ENCODE data around the gene VRK1.

VRK1 gene

DNA sequence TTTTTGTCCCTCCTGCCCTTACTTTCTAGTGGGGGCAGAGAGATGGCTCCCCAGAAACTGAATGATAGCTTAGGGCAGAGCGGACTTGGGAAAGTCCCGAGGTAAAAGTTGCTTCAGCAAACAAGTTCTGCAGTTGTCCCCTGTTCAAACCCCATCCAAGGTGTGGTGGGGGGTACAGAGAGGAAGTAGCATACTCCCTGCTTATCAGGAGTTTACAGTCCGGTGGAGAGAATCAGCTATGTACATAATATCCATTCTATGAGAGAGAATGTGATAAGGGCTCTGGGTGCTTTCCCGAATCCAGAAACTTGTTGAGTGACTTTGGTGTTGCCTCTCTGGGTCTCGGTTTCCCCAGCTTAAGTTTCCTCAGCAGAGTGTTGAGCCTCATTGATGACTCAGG is 40.4 kb upstream of the VRK1 start:
- TF ChIP-seq BACH2 (CRISPR knock-in tag; IDR thresholded peaks at IDR 0.05; ENCODE audit: borderline replicate concordance) = no peak
- ATAC-seq = no peak

DNA sequence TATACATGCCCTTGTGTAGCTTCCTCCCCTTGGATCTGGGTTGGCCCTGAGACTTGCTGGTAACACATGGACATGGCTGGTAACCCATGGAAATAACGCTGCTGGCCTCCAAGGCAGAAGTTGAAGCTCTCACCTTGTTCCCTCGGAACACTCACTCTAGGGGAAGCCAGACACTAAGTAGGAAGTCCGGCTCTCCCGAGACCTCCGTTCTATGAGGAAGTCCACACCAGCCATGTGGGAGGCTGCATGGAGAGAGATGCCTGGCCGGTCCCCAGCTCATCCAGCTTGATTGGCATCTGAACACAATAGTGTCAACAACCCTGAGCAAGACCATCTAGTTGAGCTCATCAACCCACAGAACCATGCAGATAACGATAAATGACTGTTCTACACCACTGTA is 39.7 kb upstream of the VRK1 start:
- no peak for ATAC-seq
- TF ChIP-seq PPARA (CRISPR knock-in tag; IDR thresholded peaks at IDR 0.05; ENCODE audit: borderline replicate concordance) = no peak
- TF ChIP-seq, protein P1, sequence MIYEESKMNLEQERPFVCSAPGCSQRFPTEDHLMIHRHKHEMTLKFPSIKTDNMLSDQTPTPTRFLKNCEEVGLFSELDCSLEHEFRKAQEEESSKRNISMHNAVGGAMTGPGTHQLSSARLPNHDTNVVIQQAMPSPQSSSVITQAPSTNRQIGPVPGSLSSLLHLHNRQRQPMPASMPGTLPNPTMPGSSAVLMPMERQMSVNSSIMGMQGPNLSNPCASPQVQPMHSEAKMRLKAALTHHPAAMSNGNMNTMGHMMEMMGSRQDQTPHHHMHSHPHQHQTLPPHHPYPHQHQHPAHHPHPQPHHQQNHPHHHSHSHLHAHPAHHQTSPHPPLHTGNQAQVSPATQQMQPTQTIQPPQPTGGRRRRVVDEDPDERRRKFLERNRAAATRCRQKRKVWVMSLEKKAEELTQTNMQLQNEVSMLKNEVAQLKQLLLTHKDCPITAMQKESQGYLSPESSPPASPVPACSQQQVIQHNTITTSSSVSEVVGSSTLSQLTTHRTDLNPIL (CRISPR knock-in tag; IDR thresholded peaks at IDR 0.05; ENCODE audit: low read depth) = no peak
- TF ChIP-seq ZNF8 (CRISPR knock-in tag; IDR thresholded peaks at IDR 0.05) = no peak
- TF ChIP-seq, protein P2, sequence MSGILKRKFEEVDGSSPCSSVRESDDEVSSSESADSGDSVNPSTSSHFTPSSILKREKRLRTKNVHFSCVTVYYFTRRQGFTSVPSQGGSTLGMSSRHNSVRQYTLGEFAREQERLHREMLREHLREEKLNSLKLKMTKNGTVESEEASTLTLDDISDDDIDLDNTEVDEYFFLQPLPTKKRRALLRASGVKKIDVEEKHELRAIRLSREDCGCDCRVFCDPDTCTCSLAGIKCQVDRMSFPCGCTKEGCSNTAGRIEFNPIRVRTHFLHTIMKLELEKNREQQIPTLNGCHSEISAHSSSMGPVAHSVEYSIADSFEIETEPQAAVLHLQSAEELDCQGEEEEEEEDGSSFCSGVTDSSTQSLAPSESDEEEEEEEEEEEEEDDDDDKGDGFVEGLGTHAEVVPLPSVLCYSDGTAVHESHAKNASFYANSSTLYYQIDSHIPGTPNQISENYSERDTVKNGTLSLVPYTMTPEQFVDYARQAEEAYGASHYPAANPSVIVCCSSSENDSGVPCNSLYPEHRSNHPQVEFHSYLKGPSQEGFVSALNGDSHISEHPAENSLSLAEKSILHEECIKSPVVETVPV (CRISPR knock-in tag; IDR thresholded peaks at IDR 0.05) = no peak
- no peak for TF ChIP-seq SNAI2 (CRISPR knock-in tag; IDR thresholded peaks at IDR 0.05)
- TF ChIP-seq ESRRG (CRISPR knock-in tag; IDR thresholded peaks at IDR 0.05) = no peak
- no peak for TF ChIP-seq ZFP30 (CRISPR knock-in tag; IDR thresholded peaks at IDR 0.05)
- TF ChIP-seq TOX (CRISPR knock-in tag; IDR thresholded peaks at IDR 0.05; ENCODE audit: borderline replicate concordance) = no peak
- TF ChIP-seq BACH2 (CRISPR knock-in tag; IDR thresholded peaks at IDR 0.05; ENCODE audit: borderline replicate concordance) = no peak
- TF ChIP-seq, protein P3, sequence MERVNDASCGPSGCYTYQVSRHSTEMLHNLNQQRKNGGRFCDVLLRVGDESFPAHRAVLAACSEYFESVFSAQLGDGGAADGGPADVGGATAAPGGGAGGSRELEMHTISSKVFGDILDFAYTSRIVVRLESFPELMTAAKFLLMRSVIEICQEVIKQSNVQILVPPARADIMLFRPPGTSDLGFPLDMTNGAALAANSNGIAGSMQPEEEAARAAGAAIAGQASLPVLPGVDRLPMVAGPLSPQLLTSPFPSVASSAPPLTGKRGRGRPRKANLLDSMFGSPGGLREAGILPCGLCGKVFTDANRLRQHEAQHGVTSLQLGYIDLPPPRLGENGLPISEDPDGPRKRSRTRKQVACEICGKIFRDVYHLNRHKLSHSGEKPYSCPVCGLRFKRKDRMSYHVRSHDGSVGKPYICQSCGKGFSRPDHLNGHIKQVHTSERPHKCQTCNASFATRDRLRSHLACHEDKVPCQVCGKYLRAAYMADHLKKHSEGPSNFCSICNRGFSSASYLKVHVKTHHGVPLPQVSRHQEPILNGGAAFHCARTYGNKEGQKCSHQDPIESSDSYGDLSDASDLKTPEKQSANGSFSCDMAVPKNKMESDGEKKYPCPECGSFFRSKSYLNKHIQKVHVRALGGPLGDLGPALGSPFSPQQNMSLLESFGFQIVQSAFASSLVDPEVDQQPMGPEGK (CRISPR knock-in tag; IDR thresholded peaks at IDR 0.05; ENCODE audit: borderline replicate concordance) = no peak
- no peak for TF ChIP-seq ARNTL (CRISPR knock-in tag; IDR thresholded peaks at IDR 0.05; ENCODE audit: borderline replicate concordance, low read depth)
- no peak for TF ChIP-seq ZNF70 (CRISPR knock-in tag; IDR thresholded peaks at IDR 0.05)
- TF ChIP-seq RARB (CRISPR knock-in tag; IDR thresholded peaks at IDR 0.05) = no peak
- no peak for TF ChIP-seq ZFP3 (CRISPR knock-in tag; IDR thresholded peaks at IDR 0.05)
- no peak for TF ChIP-seq ZC3H10 (CRISPR knock-in tag; IDR thresholded peaks at IDR 0.05)
- TF ChIP-seq CSDC2 (CRISPR knock-in tag; IDR thresholded peaks at IDR 0.05) = no peak
- TF ChIP-seq OSR1 (CRISPR knock-in tag; IDR thresholded peaks at IDR 0.05) = no peak
- no peak for TF ChIP-seq GLIS3 (CRISPR knock-in tag; IDR thresholded peaks at IDR 0.05)
- no peak for TF ChIP-seq TCF4 (CRISPR knock-in tag; IDR thresholded peaks at IDR 0.05; ENCODE audit: borderline replicate concordance)
- TF ChIP-seq, protein P4, sequence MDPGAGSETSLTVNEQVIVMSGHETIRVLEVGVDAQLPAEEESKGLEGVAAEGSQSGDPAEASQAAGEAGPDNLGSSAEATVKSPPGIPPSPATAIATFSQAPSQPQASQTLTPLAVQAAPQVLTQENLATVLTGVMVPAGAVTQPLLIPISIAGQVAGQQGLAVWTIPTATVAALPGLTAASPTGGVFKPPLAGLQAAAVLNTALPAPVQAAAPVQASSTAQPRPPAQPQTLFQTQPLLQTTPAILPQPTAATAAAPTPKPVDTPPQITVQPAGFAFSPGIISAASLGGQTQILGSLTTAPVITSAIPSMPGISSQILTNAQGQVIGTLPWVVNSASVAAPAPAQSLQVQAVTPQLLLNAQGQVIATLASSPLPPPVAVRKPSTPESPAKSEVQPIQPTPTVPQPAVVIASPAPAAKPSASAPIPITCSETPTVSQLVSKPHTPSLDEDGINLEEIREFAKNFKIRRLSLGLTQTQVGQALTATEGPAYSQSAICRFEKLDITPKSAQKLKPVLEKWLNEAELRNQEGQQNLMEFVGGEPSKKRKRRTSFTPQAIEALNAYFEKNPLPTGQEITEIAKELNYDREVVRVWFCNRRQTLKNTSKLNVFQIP (CRISPR knock-in tag; IDR thresholded peaks at IDR 0.05; ENCODE audit: borderline replicate concordance, low read depth) = no peak

DNA sequence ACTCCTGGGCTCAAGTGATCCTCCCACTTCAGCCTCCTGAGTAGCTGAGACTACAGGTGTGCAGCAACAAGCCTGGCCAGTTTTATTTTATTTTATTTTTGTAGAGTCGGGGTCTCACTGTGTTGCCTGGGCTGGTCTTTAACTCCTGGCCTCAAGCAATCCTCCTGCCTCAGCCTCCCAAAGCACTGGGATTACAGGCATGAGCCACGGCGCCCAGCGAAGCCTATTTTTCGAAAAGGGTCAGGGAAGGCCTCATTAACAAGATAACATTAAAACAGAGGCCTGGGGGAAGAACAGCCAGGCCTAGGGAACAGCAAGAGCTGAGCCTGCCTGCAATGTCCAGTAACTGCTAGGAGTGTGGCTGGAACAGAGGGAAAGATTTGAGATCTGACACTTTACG is 36.1 kb upstream of the VRK1 start:
- ATAC-seq = no peak
- no peak for TF ChIP-seq TOX (CRISPR knock-in tag; IDR thresholded peaks at IDR 0.05; ENCODE audit: borderline replicate concordance)
- no peak for TF ChIP-seq ISL1 (CRISPR knock-in tag; IDR thresholded peaks at IDR 0.05)
- no peak for TF ChIP-seq GLIS3 (CRISPR knock-in tag; IDR thresholded peaks at IDR 0.05)
- TF ChIP-seq ZNF70 (CRISPR knock-in tag; IDR thresholded peaks at IDR 0.05) = no peak
- TF ChIP-seq, protein P4 (CRISPR knock-in tag; IDR thresholded peaks at IDR 0.05; ENCODE audit: borderline replicate concordance, low read depth) = no peak
- TF ChIP-seq, protein P2 (CRISPR knock-in tag; IDR thresholded peaks at IDR 0.05) = no peak
- no peak for TF ChIP-seq CSDC2 (CRISPR knock-in tag; IDR thresholded peaks at IDR 0.05)
- no peak for TF ChIP-seq SNAI2 (CRISPR knock-in tag; IDR thresholded peaks at IDR 0.05)
- no peak for TF ChIP-seq ZNF8 (CRISPR knock-in tag; IDR thresholded peaks at IDR 0.05)
- TF ChIP-seq, protein P3 (CRISPR knock-in tag; IDR thresholded peaks at IDR 0.05; ENCODE audit: borderline replicate concordance) = no peak
- TF ChIP-seq, protein P1 (CRISPR knock-in tag; IDR thresholded peaks at IDR 0.05; ENCODE audit: low read depth) = no peak
- no peak for TF ChIP-seq TCF4 (CRISPR knock-in tag; IDR thresholded peaks at IDR 0.05; ENCODE audit: borderline replicate concordance)
- TF ChIP-seq ZC3H10 (CRISPR knock-in tag; IDR thresholded peaks at IDR 0.05) = no peak

Data from SK-N-SH treated with all-trans-retinoic acid at 6 μM for 48 hours (cell line).